PC-3 (cell line): ENCODE measurements around the gene SPATA19. TPM values are rescaled to one million over a fixed set of nuclear protein-coding genes. Genes with fewer than 3 reads are reported as not detected.

Experiments
- ATAC-seq: fragments of 200-7000 bp; cut with Tn5 transposase; 2 replicates; pipeline ENCODE4 v1.9.1; 2020; ENCODE audit warnings: mild to moderate bottlenecking, moderate library complexity
- BruUV-seq: library from RNA; stranded (reverse); fragments of 400-500 nt; replicated peaks from 2 replicates; lab custom pipeline; 2021; lab: Mats Ljungman, UMichigan
- CTCF ChIA-PET: fragments of 300-600 bp; sonication (Branson Sonifier 250); formaldehyde crosslinking; loops from one replicate; lab custom pipeline; 2022; ENCODE audit warnings: antibody characterized with exemption; lab: Charles Lee
- POLR2A ChIA-PET: fragments of 300-600 bp; sonication (Branson Sonifier 250); formaldehyde crosslinking; loops from one replicate; lab custom pipeline; 2022; ENCODE audit warnings: antibody characterized with exemption; ENCODE audit not compliant: unreplicated experiment; lab: Charles Lee
- DNase-seq: peaks from one replicate; pipeline ENCODE4 v3.0.0-alpha.2; 2015
- H2AFZ ChIP-seq: fragments of 300-600 bp; sonication (generic); 2 replicates; pipeline ENCODE4 v1.6.0; 2016; ENCODE audit warnings: antibody characterized with exemption, low read length
- H3F3A ChIP-seq: fragments of 300-600 bp; sonication (generic); one replicate; pipeline ENCODE4 v1.6.0; 2017; ENCODE audit warnings: antibody characterized with exemption, low read length, control low read depth, mild to moderate bottlenecking; ENCODE audit not compliant: unreplicated experiment
- H3K27ac ChIP-seq: fragments of 300-600 bp; sonication (generic); 2 replicates; pipeline ENCODE4 v1.5.1; 2016; ENCODE audit warnings: mild to moderate bottlenecking, low read length
- H3K27me3 ChIP-seq: fragments of 300-600 bp; sonication (generic); 2 replicates; pipeline ENCODE4 v1.6.1; 2016; ENCODE audit warnings: low read length, mixed read lengths
- H3K36me3 ChIP-seq: fragments of 300-600 bp; sonication (generic); 2 replicates; pipeline ENCODE4 v1.6.1; 2016; ENCODE audit warnings: low read depth, mixed run types, low read length, mixed read lengths
- H3K4me1 ChIP-seq: fragments of 300-600 bp; sonication (generic); 2 replicates; pipeline ENCODE4 v1.5.1; 2016; ENCODE audit warnings: low read length; ENCODE audit not compliant: insufficient read depth
- H3K4me2 ChIP-seq: fragments of 300-600 bp; sonication (generic); 2 replicates; pipeline ENCODE4 v1.6.0; 2016; ENCODE audit warnings: low read length
- H3K4me3 ChIP-seq: fragments of 300-600 bp; sonication (generic); 2 replicates; pipeline ENCODE4 v1.5.1; 2016; ENCODE audit warnings: mild to moderate bottlenecking, low read length, mixed read lengths
- H3K79me2 ChIP-seq: fragments of 300-600 bp; sonication (generic); 2 replicates; pipeline ENCODE4 v1.6.1; 2017; ENCODE audit warnings: low read length, mixed read lengths
- H3K9ac ChIP-seq: fragments of 300-600 bp; sonication (generic); 2 replicates; pipeline ENCODE4 v1.6.0; 2016; ENCODE audit warnings: mild to moderate bottlenecking, low read length
- H3K9me2 ChIP-seq: fragments of 300-600 bp; sonication (generic); replicated peaks from 2 replicates; pipeline ENCODE4 v1.6.1; 2016; ENCODE audit warnings: mixed run types, low read length, mixed read lengths
- H3K9me3 ChIP-seq: fragments of 300-600 bp; sonication (generic); 2 replicates; pipeline ENCODE4 v1.6.1; 2016; ENCODE audit warnings: low read length, mixed read lengths
- H4K20me1 ChIP-seq: fragments of 300-600 bp; sonication (generic); 2 replicates; pipeline ENCODE4 v1.6.1; 2016; ENCODE audit warnings: low read length, mixed read lengths
- CTCF ChIP-seq: fragments of 300-600 bp; sonication (generic); conservative IDR thresholded peaks from 2 replicates; pipeline ENCODE4 v1.5.1; 2017; ENCODE audit warnings: antibody characterized with exemption, low read depth, mild to moderate bottlenecking, low read length
- EZH2 ChIP-seq: fragments of 300-600 bp; sonication (generic); IDR thresholded peaks from one replicate; pipeline ENCODE4 v1.6.1; 2017; ENCODE audit warnings: antibody characterized with exemption, mild to moderate bottlenecking, low read length; ENCODE audit not compliant: unreplicated experiment
- EZH2phosphoT487 ChIP-seq: fragments of 300-600 bp; sonication (generic); IDR thresholded peaks from 2 replicates; pipeline ENCODE4 v1.6.1; 2018; ENCODE audit warnings: mild to moderate bottlenecking, antibody characterized with exemption, low read length, borderline replicate concordance
- intact Hi-C: fragments of 100-400 bp; cut with micrococcal nuclease; formaldehyde crosslinking; loops from 2 replicates; pipeline ENCODE4 v1.9.0; 2023
- total RNA-seq: library from RNA; depleted of rRNA; stranded (reverse); fragments of >200 nt; gene quantifications from 2 replicates; pipeline ENCODE4 v1.2.3, GENCODE V29; 2014

SPATA19 gene
- total RNA-seq, 1 experiment from 2014 or later: not detected

- Histone ChIP-seq H2AFZ (no peak overlapping the region), H3K27me3 (peaks cover 18% of the 10 kb centered on the region; the same call in 1 of the 2 replicates), H3K36me3 (no peaks in the 10 kb centered on the region), H3K79me2 (no peaks in the 10 kb centered on the region), H3F3A (no peaks in the 10 kb centered on the region), H3K4me2 (no peak overlapping the region), H3K9ac (no peak overlapping the region), H3K4me3 (no peak overlapping the region), H3K27ac (no peak overlapping the region), H3K9me3 (peaks cover 9% of the 10 kb centered on the region; the same call in 1 of the 2 replicates), H3K9me2 (no peaks in the 10 kb centered on the region), H3K4me1 (no peaks in the 10 kb centered on the region), H4K20me1 (no peaks in the 10 kb centered on the region)
- POLR2A ChIA-PET: no interaction called here
- intact Hi-C loops: no loop called here
- no peak for ATAC-seq
- no peak for DNase-seq
- CTCF ChIA-PET: no interaction called here
- no TSS peak for BruUV-seq
- TF ChIP-seq EZH2 (no peak), CTCF (no peak), EZH2phosphoT487 (no peak)
Measured at GRCh38 chr11:133808393-133809140, 36.7 kb downstream of the SPATA19 start.

GRCh38 chr11:133803026-133803425 lies 42.3 kb downstream of the SPATA19 start:
- Histone ChIP-seq H3K9me3 (peaks cover 19% of the 10 kb centered on the region), H2AFZ (no peak overlapping the region), H3K9ac (no peak overlapping the region), H3K27me3 (no peaks in the 10 kb centered on the region), H3K27ac (no peak overlapping the region), H3F3A (no peaks in the 10 kb centered on the region), H4K20me1 (no peaks in the 10 kb centered on the region), H3K36me3 (no peaks in the 10 kb centered on the region), H3K4me2 (no peak overlapping the region), H3K9me2 (no peaks in the 10 kb centered on the region), H3K4me1 (no peaks in the 10 kb centered on the region), H3K4me3 (no peak overlapping the region), H3K79me2 (no peaks in the 10 kb centered on the region)
- CTCF ChIA-PET: no interaction called here
- TF ChIP-seq EZH2phosphoT487 (no peak), CTCF (no peak), EZH2 (no peak)
- POLR2A ChIA-PET: no interaction called here
- DNase-seq (no peak), ATAC-seq (no peak)
- intact Hi-C loops: no loop called here
- BruUV-seq: no TSS peak

- no TSS peak for BruUV-seq
- CTCF ChIA-PET: no interaction called here
- no peak overlapping the region for H3K4me2 ChIP-seq
- no peak overlapping the region for H3K9ac ChIP-seq
- H3K9me3 ChIP-seq: peaks cover 19% of the 10 kb centered on the region
- no peaks in the 10 kb centered on the region for H3F3A ChIP-seq
- no peaks in the 10 kb centered on the region for H3K79me2 ChIP-seq
- ATAC-seq (no peak), DNase-seq (no peak)
- H4K20me1 ChIP-seq: no peaks in the 10 kb centered on the region
- H3K27me3 ChIP-seq: no peaks in the 10 kb centered on the region
- TF ChIP-seq EZH2phosphoT487: no peak
- TF ChIP-seq EZH2: no peak
- no peak for TF ChIP-seq CTCF
- no peaks in the 10 kb centered on the region for H3K9me2 ChIP-seq
- intact Hi-C loops: no loop called here
- H3K27ac ChIP-seq: no peak overlapping the region
- no peaks in the 10 kb centered on the region for H3K36me3 ChIP-seq
- POLR2A ChIA-PET: no interaction called here
- no peak overlapping the region for H2AFZ ChIP-seq
- H3K4me3 ChIP-seq: no peak overlapping the region
- H3K4me1 ChIP-seq: no peaks in the 10 kb centered on the region
Measured at GRCh38 chr11:133801356-133801755, 44.0 kb downstream of the SPATA19 start.
